GM19023 (cell line): ENCODE data around the gene WWOX.

ENCODE experiments used
- ATAC-seq: cut with Tn5 transposase; IDR thresholded peaks from one replicate; pipeline ENCODE4 v1.9.1; 2021; ENCODE audit warnings: mild to moderate bottlenecking, moderate library complexity; ENCODE audit not compliant: unreplicated experiment

WWOX gene

DNA sequence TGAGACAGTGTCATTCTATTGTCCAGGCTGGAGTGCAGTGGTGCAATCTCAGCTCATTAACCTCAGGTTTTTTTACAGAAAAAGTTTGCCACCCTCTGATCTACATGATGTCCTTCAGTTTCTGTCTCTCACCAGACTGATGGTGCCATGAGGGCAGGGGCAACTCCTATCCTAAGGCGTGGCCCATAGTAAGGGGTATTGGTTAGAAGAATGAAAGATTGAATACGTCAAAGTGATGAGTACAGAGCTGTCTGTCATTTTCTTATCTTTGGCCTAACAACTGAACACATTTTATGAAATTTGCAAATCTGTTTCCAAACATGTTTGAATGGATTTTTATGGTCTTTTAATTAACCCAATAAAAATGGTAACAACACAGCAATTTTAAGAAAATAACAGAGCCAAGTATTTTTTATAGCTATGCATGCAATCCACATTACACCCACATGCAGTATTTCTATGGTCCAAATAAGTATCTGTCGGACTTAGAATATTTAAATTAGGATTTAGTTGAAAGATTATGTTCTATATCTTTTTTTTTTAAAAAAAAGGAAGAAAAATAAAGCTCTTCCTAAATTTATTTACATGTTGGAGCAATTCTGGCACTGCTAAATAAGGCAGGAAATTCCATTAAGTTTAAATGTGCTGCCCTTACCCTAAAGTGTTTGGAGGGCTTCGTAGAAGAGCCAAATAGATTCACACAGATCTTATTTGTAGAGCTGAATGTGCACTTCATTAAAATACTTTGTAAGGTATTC is 192.8 kb downstream of the WWOX start:
- no peak for ATAC-seq

GRCh38 chr16:78292844-78293380 is 193.5 kb downstream of the WWOX start:
- no peak for ATAC-seq

DNA sequence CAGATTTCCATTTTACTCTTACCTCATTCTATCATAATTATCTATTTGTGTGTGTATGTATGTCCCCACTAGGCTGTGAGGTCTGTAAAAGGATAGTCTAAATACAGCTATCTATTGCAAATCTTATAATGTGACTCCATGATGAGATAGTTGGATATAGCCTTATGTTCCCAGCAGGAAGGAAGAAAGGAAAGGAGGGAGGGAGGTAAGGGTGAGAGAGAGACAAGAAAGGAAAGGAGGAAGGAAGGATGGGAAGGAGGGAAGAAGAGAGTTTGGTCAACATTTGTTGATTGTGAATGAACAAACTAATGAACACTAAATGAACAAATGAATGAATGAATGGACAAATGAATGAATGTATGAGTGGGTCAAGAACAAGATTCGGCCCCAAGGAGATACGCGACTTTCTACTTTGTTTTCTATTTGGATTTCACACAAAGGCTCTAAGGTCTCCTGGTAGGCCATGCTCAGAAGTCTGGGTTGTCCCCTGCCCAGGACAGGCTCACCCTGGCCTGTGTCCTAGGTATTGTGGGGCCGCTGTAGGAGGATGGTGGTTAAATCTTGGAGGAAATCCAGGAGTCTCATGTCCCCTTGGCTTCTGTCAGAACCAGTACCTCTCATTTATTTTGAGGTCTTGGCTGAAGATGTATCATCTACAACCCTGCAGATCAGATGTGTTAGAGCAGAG is 195.2 kb downstream of the WWOX start:
- ATAC-seq: no peak

DNA sequence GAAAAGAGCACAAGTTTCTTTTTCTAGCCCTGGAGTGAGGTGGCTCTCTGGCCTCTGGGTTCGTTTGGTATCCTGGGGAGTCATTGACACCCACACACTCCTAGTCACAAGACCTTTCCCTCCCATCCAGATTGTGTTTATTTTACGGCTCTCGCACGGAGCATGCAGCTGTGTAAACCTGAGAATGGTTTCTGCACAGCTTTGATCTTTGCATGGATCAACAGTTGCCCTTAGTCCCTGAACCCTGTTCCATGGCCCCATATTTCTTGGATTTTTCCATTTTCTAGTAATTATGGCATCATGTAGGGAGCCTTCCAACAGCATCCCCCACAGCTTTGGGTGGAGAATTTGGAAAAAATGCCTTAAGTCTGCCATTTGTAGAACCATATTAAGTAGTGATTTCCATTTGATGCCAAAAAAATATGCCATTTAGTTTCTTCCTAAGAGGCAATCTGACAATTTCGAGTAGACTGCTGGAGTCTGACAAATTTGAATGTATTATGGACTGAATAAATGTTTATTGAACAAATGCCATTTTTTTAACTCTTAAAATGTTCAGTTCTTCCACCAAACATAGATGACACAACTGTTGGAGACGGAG is 197.7 kb downstream of the WWOX start:
- ATAC-seq: no peak

- no peak for ATAC-seq
Observed at GRCh38 chr16:78298986-78299385, 199.5 kb downstream of the WWOX start.

GRCh38 chr16:78300469-78300868 is 201.0 kb downstream of the WWOX start:
- ATAC-seq: no peak

DNA sequence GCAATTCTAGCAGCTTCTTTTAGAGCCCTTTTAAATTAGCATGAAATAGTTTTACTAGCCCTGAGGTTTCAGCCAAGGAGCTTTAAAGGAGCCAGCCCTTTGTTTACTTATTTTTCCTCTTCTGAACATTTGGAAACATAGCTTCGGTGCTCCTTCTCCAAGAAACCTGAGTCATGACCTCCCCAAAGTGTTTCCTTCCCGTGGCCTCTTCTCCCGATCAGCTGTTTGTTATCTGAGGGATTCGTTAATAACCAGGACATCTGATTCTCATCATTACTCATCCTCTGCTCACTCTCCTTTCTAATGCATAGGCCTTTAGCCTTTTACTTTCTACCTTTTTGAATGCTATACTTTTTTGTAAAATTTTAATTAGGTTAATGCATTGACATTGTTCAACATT is 204.5 kb downstream of the WWOX start:
- ATAC-seq: no peak

GRCh38 chr16:78306361-78306760 is 206.9 kb downstream of the WWOX start:
- no peak for ATAC-seq

- ATAC-seq: no peak
Observed at GRCh38 chr16:78307824-78308528, 208.5 kb downstream of the WWOX start.

DNA sequence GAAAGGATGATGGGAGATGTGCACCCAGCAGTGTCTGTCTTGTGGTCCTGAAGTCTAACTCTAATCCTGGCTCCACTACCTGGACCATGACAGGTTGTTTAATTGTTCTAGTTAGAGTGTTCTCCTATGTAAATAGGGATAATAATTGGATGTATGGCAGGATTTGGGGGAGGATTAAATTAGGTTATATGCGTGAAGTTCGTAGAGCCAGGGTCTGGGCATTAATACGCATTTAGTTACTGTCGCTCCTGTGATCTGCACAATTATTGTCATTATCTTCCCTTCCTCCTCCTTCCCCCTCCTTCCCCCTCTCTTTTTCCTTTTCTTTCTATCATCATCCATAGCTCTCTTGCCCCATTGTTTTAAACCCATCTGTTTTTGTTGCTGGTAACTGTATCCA is 210.3 kb downstream of the WWOX start:
- no peak for ATAC-seq

GRCh38 chr16:78310196-78310595 is 210.7 kb downstream of the WWOX start:
- ATAC-seq: no peak

- no peak for ATAC-seq
Observed at GRCh38 chr16:78310990-78311561, 211.6 kb downstream of the WWOX start.

GRCh38 chr16:78311831-78312230 is 212.4 kb downstream of the WWOX start:
- ATAC-seq: no peak

- ATAC-seq: no peak
Observed at GRCh38 chr16:78317564-78318240, 218.2 kb downstream of the WWOX start.

DNA sequence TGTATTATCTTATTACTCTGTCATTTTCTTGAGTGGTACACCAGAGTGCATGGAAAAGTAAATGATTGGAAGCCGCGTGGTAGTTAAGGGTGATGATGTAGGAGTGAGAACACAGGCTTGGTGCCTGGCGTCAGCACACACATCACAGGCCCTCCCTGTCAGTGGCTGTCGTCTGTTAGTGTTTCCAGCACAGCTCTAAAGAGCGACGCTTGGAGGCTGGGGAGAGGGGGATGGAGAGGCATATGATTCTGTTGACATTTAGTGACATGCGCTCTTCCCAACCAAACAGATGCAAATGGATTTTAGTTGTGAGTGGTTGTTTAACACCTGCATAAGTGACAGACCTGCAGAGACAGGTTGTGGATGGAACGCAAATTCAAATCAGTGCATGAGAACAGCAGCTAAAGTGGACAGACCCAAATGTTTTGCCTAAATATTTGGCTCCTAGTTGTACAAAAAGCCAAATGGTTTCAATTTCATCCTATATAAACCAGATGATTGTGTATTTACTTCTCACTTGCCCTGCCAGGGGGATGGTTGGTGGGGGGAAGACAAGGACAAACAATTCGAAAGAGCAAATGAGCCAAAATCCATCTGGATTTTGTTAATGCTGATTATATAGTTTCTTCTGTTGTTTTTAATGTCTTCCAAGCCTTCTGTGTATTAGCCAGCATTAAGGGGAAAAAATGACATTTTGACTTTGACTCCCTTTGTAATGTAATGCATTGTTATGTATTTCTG is 222.3 kb downstream of the WWOX start:
- no peak for ATAC-seq

GRCh38 chr16:78323315-78323714 is 223.9 kb downstream of the WWOX start:
- no peak for ATAC-seq

- ATAC-seq: no peak
Observed at GRCh38 chr16:78324649-78325285, 225.3 kb downstream of the WWOX start.

- no peak for ATAC-seq
Observed at GRCh38 chr16:78325468-78326352, 226.3 kb downstream of the WWOX start.
